ENCODE data around the gene ANO4.

DNA sequence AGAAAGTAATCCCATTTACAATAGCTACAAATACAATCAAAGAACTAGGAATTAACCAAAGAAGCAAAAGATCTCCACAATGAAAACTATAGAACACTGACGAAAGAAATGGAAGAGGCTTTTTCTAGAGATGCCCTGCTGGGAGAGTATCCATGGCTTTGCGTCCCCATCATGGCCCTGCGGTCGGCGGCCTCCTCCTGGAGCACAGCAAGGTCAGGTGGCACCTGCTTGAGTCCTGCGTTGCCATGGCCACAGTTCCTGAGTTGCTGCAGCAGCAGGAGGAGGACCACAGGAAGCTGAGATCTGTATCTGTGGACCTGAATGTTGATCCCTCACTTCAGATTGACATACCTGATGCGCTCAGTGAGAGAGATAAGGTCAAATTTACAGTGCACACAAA, 271.9 kb downstream of the ANO4 start:
- TF ChIP-seq, protein P1, sequence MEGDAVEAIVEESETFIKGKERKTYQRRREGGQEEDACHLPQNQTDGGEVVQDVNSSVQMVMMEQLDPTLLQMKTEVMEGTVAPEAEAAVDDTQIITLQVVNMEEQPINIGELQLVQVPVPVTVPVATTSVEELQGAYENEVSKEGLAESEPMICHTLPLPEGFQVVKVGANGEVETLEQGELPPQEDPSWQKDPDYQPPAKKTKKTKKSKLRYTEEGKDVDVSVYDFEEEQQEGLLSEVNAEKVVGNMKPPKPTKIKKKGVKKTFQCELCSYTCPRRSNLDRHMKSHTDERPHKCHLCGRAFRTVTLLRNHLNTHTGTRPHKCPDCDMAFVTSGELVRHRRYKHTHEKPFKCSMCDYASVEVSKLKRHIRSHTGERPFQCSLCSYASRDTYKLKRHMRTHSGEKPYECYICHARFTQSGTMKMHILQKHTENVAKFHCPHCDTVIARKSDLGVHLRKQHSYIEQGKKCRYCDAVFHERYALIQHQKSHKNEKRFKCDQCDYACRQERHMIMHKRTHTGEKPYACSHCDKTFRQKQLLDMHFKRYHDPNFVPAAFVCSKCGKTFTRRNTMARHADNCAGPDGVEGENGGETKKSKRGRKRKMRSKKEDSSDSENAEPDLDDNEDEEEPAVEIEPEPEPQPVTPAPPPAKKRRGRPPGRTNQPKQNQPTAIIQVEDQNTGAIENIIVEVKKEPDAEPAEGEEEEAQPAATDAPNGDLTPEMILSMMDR (IDR thresholded peaks at IDR 0.05): no peak
- TF ChIP-seq ZFX (IDR thresholded peaks at IDR 0.05; ENCODE audit: borderline replicate concordance): no peak
